ENCODE measurements around the gene RHEB.

RHEB gene

DNA sequence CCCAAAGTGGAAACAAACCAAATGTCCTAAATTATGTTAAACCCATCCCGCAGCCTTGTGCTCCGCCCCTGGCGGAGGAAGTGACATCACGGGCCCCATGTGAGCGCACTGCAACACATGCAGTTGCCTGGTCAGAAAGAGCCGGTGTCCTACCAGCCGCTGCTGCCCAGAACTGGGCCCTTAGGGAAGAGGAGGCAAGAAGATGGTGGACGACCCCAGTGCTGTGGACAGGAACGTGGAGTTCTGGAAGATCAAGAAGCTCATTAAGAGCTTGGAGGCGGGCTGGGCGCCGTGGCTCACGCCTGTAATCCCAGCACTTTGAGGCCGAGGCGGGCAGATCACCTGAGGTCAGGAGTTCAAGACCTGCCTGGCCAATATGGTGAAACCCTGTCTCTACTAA, 18.0 kb downstream of the RHEB start:
- no peak for DNase-seq

DNA sequence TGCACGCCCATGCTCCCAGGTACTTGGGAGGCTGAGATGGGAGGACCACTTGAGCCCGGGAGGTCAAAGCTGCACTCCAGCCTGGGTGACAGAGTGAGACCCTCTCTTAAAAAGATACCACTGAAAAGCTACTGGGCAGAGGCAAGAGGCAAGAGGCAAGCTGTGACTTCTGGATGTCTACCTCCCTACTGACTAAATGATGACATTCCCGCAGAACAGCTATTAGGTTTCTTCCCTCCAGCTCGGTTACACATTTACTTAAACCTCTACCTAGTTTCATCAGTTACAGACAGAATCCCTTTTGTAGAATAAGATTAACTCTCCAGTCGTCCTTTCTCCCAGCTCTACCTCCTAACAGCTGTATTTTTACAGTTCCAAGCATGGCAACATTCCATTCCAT, 21.2 kb downstream of the RHEB start:
- DNase-seq = no peak

DNA sequence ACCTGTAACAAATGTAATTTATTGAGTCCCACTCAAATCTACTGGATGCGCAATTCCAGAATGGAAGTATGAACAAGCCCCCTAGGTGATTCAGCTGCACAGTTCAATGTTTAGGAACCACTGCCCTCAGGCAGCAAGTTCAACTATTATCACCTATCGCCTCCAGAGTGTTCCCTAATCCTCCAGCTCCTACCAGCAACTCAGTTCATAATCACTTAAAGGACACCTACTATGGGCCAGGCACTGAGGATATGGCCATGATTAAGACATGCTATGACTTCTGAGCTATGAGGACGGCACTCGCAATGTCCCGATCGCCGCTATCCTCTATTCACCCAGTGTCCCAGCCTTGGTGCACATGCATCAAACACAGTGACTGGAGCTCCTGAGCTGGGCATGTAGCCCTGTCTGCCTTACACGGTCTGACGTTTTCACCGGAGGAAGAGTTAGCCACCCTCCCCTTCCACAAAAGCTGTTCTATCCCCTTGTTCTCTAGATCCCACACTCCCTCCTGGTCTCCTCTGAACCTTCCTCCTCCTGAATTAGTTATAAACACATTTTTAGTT, 22.3 kb downstream of the RHEB start:
- no peak for DNase-seq

DNA sequence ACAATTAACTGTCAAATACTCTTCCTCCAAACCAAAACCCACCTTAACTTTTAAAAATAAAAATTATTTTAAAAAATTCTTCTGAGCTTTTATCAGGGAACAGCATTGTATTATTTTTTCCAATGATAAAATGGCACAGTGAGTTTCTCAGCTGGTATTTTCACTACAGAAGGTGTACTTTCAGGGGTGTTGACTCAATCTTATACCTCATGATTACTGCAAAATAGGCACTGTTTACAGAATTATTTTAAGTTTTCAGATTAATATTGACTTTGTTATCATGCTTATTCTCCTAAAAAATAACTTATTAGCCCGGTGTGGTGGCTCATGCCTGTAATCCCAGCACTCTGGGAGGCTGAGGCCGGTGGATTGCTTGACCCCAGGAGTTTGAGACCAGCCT, 24.3 kb downstream of the RHEB start:
- DNase-seq = no peak

DNA sequence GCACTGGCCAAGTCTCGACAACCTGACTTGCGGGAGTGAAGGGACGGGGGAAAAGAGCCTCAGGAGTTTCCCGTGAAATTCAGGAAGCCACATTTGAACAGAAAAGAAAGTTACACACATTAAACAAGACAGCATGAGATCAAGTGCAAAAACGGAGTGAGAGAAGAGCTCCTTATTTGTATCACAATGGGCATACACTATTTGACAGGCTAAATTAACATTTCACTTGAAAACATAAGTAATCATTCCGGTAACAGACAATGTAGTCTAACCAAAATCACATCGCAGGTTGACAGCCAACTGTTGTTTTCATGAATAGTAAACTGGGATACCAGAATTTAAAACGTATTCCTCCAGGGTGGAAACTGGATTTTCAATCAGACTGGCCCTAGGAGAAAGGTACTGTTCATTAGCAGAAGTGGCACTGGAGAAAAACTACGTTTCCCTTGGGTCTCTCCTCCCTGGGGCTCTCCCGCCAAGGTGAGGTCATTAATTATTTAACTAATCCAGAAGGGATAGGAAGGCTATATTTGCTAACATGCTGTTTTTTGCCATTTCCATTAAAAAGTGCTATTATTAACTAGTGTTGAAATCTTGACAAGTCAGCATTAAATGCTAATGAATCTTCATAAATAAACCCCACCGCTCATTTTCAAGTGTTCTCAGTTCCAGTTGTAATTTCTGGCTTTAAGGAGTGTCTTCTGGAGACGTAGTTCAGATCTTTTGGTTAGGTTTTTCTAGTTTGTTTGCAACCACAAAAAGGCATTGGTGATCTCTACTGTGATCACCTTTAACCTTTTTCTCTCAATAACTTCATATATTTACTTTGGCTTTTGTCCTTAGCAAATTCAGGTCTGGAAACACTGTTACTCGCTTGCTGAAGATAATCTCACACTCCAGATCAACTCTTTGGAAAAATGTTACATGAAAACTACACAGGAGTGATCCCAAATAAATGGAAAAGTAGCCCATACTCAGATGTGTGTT, 25.1 kb downstream of the RHEB start:
- no peak for DNase-seq

DNA sequence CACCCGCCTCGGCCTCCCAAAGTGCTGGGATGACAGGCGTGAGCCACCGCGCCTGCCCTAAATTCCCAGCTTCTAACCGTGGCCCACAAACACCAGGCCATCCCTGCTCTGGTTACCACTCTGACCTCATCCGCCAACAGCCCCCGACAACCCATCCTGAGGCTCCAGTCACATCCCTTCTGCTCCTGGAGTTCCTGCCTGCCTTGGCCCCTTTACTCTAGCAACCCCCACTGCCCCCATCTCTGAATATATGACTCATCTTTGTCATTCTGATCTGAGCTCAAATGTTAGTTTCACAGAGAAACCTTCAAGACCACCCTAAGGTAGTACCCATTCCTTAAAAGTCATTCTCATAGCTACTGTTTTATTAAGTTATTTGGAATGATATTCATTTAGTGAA, 26.6 kb downstream of the RHEB start:
- no peak for DNase-seq

DNA sequence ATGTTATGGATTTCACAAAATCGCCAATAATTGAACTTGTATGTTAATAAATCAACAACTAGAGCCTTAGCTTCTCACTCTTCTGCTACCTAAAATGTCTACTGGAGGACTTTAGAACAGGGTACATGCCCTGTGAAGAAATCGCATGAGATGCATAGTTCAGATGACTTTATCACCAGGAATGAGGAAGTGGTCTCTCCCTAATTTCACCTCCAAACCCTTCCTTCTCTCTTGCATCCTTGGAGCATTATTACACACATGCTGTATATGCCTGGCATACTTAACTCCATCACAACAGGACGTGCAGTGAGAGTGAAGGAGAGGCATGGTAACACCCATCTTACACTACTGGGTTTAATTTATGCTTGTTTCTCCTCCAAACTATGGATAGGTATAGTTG, 27.8 kb downstream of the RHEB start:
- no peak for DNase-seq

DNA sequence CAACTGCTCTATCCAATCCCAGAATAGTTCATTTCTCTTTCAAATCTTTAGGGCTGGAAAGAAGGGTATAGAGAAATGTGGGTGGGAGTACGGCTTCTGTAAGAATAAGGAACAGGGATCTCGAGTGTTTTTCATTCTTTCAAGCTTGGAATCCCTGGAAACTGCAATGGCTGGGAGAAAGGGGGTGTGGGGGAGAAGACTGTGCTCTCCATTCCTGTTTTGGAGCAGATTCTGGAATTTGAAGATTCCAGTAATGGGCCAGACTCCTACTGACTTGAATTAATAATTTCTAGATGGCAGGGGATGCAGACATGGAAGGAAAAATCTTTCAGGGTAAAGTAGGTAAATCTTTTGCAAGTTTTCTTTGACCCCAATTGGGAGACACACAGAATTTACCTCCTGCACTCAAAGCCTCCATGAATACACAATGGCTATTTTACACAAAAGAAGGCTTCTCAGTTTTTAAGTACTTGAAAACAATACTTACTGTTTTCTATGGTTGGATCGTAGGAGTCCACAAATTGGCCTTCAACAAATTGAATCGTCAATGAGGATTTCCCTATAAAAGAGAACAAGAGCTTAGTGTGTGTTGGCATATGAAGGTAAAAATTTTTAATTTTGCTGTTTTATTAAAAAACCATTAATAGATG, 29.1 kb downstream of the RHEB start:
- DNase-seq = no peak

DNA sequence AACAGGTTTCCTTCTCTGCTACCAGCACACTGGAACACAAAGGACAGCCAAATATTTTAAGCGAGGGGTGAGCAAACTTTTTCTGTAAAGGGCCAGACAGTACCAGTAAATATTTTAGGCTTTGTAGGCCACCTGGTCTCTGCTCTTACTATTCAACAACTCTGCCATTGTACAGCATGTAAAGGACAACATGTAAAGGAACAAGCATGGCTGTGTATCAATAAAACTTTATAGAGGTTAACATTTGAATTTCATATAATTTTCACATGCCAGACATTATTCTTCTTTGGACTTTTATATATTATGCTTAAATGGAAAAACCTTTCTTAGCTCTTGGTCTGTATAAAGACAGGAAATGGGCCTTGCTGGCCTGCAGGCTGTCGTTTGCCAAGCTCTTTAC, 30.2 kb downstream of the RHEB start:
- no peak for DNase-seq

DNA sequence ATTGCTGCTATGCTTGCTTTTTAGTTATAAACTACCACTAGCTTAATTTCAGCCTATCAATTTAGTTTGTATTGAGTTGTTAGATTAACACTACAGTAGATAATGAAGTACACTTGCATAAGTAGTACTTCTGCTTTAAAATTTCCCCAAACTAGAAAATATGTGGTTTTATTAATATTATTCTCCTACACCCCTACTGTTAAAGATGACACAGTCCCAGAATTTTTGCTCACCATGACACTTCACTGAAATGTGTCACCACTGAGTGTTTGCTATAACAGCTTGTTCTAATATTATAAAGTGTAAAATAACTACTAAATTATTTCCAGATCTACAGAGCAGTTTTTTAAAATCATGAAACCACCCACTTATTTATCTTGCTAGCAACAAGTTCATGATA, 31.6 kb downstream of the RHEB start:
- no peak for DNase-seq

DNA sequence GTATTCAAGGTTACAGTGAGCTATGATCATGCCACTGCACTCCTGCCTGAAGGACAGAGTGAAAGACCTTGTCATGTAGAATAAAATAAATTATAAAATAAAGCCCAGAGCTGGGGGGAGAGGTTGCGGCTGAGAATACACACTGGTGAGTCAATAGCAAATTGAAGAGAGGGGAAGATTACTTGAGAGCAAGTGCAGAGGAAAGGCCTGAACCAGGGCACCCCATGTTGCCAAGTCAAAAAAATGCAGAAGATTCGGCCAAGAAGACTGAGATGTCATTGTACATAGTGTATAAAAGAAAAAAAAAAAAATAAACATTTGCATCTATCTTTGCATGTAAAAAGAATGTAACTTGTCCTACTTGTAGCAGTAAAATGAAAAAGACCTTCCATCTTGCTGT, 32.5 kb downstream of the RHEB start:
- no peak for DNase-seq

DNA sequence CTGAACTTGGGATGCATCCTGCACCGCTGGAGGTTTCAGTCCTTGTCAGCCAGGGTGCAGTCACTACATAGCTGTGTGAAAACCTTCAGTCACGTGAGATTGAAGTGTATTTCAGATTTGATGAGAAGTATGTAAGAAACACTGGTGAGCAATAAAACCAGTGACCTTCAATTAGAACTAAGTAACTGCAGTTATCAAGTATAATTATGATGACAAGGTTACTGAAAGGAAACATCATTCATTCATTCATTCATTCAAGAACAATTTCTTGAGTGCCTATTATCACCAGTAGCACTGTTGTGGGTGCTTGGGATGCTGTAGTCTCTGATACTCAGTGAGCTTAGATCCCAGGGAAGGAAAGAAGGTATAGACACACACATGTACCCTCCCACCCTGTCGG, 33.6 kb downstream of the RHEB start:
- no peak for DNase-seq

DNA sequence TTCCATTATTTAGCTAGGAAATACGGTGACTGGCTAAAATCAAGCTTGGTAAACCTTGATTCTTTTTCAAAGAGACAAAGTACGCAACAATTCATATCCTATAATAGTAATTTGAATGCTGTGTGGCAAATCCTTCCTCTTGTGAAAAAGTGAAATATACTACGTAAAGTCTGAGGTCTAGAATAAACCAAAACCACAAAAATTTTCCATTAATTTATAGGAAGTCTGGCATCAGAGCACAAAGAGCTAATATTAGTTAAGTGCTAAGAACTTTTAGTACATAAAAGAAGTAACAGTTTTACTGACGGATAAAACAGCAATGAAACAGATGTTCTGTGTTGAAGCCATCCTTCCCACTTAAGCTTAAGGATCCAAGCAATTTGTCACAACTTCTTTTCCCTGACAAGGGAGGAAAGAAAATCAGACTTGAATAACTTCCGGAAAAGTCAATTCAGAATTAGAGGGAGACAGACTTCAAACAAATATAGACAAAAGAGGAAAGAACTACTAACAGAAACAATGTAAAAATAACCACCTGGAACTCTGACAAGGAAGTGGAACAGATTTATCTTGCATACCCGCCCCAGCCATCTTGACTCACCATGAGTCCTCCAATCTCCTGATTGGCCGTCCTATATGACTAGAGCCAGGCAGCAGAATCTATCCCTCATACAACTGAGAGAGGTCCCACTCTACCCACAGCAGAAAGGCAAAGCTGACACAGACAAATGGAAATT, 34.6 kb downstream of the RHEB start:
- DNase-seq = peak; percentile 58

DNA sequence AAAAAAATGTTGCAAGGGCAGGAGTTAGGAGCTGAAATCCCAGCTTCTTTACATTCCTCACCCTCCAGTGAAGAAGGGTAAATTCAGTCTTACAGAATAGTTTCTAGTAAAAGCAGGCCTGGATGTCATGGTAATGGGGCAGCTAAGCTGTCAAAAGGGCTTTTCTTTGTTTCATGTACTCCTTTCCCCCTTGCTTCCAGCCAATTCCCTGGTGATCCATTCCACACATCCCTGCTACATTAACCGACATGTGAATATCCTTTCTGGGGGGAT, 36.0 kb downstream of the RHEB start:
- no peak for DNase-seq

DNA sequence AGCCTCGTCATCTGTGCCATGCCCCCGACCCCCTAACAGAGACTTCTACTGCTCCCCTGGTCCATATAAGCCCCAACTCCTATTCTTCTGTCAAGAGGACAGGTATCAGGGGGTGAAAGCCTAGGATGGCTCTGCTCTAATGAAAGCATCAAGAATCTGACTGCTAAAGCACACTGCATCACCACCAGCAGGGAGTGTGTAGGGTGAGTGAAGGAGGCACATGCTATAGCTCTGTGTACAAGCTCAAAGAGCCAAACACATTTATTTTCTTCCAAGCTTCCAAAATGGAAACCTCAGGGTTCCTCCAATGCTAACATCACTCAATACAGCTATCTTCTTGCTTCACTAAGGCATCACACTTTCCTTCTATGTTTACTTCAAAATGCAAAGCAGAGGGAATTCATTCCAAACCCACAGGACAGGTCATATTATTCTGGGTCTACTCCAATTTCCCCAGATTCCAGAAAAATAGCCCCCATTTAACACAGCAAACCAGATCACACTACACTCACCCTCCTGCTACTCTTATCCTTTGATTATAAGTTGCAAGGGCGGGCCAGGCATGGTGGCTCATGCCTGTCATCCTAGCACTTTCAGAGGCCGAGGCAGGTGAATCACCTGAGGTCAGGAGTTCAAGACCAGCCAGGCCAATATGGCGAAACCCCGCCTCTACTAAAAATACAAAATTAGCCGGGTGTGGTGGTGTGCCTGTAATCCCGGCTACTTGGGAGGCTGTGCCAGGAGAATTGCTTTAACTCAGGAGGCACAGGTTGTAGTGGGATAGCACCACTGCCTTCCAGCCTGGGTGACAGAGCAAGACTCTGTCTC, 36.6 kb downstream of the RHEB start:
- no peak for DNase-seq

DNA sequence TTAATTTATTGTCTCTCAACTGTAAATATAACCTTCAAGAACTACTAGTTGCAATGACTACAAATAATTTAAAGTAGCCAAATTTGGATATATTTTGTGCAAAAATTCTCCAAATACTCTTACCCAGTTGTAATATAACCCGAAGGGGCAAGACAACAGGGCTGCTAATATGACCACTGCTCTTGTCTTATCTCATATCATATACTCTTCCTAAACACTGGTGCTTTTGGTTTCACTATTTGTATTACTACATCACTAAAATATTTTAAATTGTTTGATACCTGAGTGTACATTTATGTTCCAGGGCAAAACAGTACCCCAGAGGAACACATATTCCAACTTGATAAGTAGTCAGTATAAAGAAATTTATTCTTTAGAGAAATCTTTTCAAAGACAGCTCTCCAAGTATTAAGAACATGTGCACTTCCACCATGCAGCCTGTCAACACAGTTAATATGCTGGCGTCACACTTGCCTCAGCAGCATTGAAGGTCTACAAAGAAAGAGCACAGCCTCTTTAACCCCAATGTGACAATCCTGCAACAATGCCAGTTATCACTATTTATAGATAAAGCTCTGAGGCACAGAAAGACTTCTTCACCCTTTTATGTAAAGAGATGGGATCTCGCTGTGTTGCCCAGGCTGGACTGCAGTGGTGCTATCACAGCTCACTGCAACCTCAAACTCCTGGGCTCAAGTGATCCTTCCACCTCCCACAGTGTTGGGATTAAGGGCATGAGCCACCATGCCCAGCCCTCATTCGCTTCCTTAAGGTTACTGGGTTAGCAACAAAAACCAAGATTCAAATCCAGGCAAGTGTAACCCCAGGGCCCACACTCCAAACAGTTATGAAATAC, 37.8 kb downstream of the RHEB start:
- no peak for DNase-seq

DNA sequence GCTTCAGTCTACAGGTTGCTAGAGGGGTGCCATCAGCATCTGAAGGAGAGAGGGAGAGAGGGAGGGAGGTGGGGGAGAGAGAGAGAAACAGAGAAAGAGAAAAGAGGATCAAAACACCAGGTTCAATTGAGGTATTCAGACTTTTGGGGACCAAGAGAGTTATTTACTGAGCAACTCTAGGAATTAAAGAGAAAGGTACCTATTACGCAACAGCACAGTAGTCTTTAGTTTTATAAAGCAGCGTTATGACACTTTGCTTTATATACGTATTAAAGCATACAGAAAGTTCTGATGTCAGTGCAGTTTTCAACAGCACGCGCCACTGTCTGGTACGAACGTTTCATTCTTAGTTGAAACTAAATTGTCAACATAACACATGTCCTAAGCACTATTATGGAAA, 41.8 kb downstream of the RHEB start:
- no peak for DNase-seq

DNA sequence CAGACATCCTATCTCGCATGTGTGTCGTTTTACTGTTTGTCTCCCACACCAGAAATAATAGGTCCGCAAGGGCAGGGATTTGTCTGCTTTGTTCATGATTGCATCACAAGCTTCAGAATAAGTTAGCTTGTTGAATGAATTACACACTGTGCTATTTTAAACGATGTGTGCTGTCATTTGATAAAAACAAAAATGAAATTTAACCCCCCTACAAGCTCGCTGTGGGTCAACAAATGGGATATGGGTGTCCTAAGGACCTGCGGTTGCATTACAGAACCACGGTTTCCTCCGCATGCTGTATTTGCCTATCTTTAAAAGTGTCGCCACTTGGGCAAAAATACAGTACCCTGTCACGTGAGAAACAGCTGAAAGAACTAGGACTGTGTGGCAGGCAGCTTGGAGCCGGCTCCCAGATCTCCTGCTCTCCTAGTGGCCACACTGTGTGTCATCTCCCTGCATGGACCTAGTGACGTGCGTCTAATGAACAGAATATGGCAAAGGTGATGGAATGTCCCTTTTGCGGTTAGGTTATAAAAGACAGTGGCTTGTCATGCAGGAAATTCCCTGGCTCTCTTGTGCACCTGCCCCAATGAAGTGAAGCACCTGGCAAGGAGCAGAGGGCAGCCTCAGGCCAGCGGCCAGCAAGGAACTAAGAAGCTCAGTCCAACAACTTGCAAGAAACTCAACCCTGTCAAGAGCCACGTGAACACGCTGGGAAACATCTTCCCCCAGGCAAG, 46.9 kb downstream of the RHEB start:
- no peak for DNase-seq

DNA sequence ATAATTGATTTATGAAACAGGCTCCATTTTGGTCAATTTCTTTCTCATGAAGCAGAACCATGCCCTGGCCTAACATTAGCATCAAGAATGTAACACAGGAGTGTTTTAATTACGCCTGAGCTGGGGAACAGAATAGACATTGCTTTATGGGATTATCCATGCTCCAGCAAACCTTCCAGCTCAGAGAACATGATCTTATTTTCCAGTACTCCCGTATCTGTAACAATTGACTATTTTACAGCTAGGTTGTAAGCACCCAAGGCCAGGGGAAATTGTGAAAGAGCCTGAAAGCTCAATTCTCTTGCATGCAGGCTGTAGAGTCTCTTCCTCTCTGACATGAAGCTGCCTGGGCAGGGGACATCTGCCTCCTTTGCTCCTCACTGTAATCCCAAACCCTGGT, 49.0 kb downstream of the RHEB start:
- no peak for DNase-seq

DNA sequence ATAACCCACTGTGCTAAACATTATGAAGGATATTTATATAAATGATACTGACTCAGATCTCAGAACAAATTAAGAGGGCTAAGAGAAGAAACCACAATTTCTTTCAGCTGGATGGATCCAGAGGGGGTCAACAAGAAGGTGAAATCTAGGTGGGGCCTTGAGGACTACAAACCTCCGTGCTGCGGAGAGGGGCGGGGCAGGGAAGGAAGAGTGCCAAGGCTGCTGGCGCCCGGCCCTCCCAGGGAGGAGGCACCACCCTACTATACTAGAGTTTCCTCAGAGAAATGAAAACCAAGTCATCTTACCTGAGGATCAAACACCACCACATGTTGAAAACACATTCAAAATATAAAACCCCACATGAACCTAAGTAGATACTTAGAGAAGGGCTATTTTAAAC, 50.4 kb downstream of the RHEB start:
- DNase-seq = no peak
